Transverse colon (tissue), 4 donors: ENCODE data around the gene CDK4. TPM values are rescaled to one million over a fixed set of nuclear protein-coding genes. Genes with fewer than 3 reads are reported as not detected.

Experiments used
- DNase-seq: peaks from one replicate; pipeline ENCODE4 v3.0.0-alpha.2; 2019
- H3K27ac ChIP-seq, 4 donors: fragments of 200-600 bp; sonication (generic); 2 replicates each; pipeline ENCODE4 v1.5.1; 2016 to 2018; ENCODE audit warnings: inconsistent platforms in 4 of 4
- H3K27me3 ChIP-seq: fragments of 200-600 bp; sonication (generic); 2 replicates; pipeline ENCODE4 v1.5.1; 2017; ENCODE audit warnings: inconsistent platforms
- H3K36me3 ChIP-seq, 4 donors: fragments of 200-600 bp; sonication (generic); 2 replicates each; pipeline ENCODE4 v1.5.1; 2017 to 2019; ENCODE audit warnings: inconsistent platforms in 4 of 4
- H3K4me1 ChIP-seq, 4 donors: fragments of 200-600 bp; sonication (generic); 2 replicates each; pipeline ENCODE4 v1.5.1; 2017 to 2020; ENCODE audit warnings: inconsistent platforms in 4 of 4
- H3K4me3 ChIP-seq, 4 donors: fragments of 200-600 bp; sonication (generic); 1 replicate in 1 of 4; 2 replicates in 3 of 4; pipeline versions ENCODE4 v1.5.1 to v1.6.1; 2017 to 2019; ENCODE audit warnings: inconsistent platforms in 4 of 4
- H3K9me3 ChIP-seq, 2 donors: fragments of 200-600 bp; sonication (generic); 2 replicates each; pipeline ENCODE4 v1.5.1; 2017 to 2019; ENCODE audit warnings: inconsistent platforms in 2 of 2
- CTCF ChIP-seq, 5 experiments: fragments of 200-600 bp in 3 of 5; fragments of 450-650 bp in 2 of 5; sonication (generic) in 3 of 5; IDR thresholded peaks; 1 replicate in 2 of 5; 2 replicates in 3 of 5; pipeline ENCODE4 v1.5.1; 2016 to 2017; ENCODE audit warnings: antibody characterized with exemption in 5 of 5, inconsistent platforms in 3 of 5, mild to moderate bottlenecking in 2 of 5, moderate library complexity in 1 of 5
- EP300 ChIP-seq: sonication (generic); formaldehyde crosslinking; IDR thresholded peaks from one replicate; pipeline ENCODE4 v1.6.1; 2017; ENCODE audit warnings: antibody characterized with exemption, low read depth
- POLR2A ChIP-seq: fragments of 450-650 bp; IDR thresholded peaks from one replicate; pipeline ENCODE4 v1.6.1; 2016; ENCODE audit warnings: antibody characterized with exemption, mild to moderate bottlenecking, moderate library complexity
- POLR2AphosphoS5 ChIP-seq, 3 donors: sonication (generic); formaldehyde crosslinking; IDR thresholded peaks; one replicate each; pipeline ENCODE4 v1.6.1; 2016; ENCODE audit warnings: antibody characterized with exemption in 3 of 3
- WGBS, 2 donors: methylation state at CpG; one replicate each; pipeline ENCODE4 v1.1.5; 2018; ENCODE audit warnings: low coverage in 1 of 2; 5-methylcytosine and 5-hydroxymethylcytosine counted together
- in situ Hi-C, 4 donors: fragments of 200-750 bp; cut with MboI; loops; one replicate each; pipeline versions ENCODE4 v1.15.0 to v1.15.1; 2017; ENCODE audit warnings: low sequenced_read_pairs in 3 of 4, low pct_ligation_motif_present in 1 of 4, low pct_unique_long_range_greater_than_20kb in 1 of 4
- intact Hi-C: fragments of 100-400 bp; cut with DNase I; formaldehyde crosslinking; loops from one replicate; pipeline ENCODE4 v1.15.1; 2023; ENCODE audit warnings: low total_unique reads
- total RNA-seq, 4 donors: library from RNA; depleted of rRNA; stranded (reverse); fragments of >200 nt; gene quantifications; one replicate each; pipeline ENCODE4 v1.1.0, GENCODE V29; 2016

CDK4 gene
- total RNA-seq, 4 donors from 2014 or later = 20.9 to 194 (median 47.8) TPM

GRCh38 chr12:57770734-57771133 is 18.6 kb upstream of the CDK4 start:
- in situ Hi-C loops (no loop called here), intact Hi-C loops (no loop called here)
- no peaks in the 10 kb centered on the region for H3K36me3 ChIP-seq
- no peak overlapping the region for H3K4me3 ChIP-seq
- WGBS, 2 donors = 83% methylated on average over 4 of the region's 4 CpGs; no CpG with 5 or more reads in 1 of the 2 donors
- H3K9me3 ChIP-seq = no peaks in the 10 kb centered on the region
- peak overlapping the region in 2 of 4 donors; percentile 92 to 97 for H3K27ac ChIP-seq
- H3K27me3 ChIP-seq = peaks cover 18% of the 10 kb centered on the region
- peaks cover 11 to 37% (median 33%) of the 10 kb centered on the region in 4 donors for H3K4me1 ChIP-seq
- no peak for TF ChIP-seq POLR2A
- TF ChIP-seq CTCF (IDR thresholded peaks at IDR 0.05) = no peak
- no peak for TF ChIP-seq POLR2AphosphoS5 (IDR thresholded peaks at IDR 0.05)
- TF ChIP-seq EP300 = no peak
- DNase-seq = no peak

GRCh38 chr12:57769594-57769993 is 17.5 kb upstream of the CDK4 start:
- intact Hi-C loops = no loop called here

GRCh38 chr12:57767876-57768275 is 15.8 kb upstream of the CDK4 start:
- in situ Hi-C loops = no loop called here
- WGBS, 2 donors = 91% methylated on average over 3 of the region's 3 CpGs; no CpG with 5 or more reads in 1 of the 2 donors
- Histone ChIP-seq H3K36me3 (no peaks in the 10 kb centered on the region), H3K9me3 (no peaks in the 10 kb centered on the region), H3K27ac (no peak overlapping the region), H3K4me3 (no peak overlapping the region), H3K4me1 (peaks cover 15 to 43% (median 40%) of the 10 kb centered on the region in 4 donors), H3K27me3 (peaks cover 43% of the 10 kb centered on the region)
- TF ChIP-seq POLR2AphosphoS5 (IDR thresholded peaks at IDR 0.05) (no peak), EP300 (no peak), POLR2A (no peak), CTCF (IDR thresholded peaks at IDR 0.05) (no peak)
- intact Hi-C loops = no loop called here
- DNase-seq = no peak

More at GRCh38 chr12:57769594-57769993, 17.5 kb upstream of the CDK4 start:
- H3K36me3 ChIP-seq = no peaks in the 10 kb centered on the region
- WGBS, 2 donors = 96% methylated on average over 11 of the region's 11 CpGs; no CpG with 5 or more reads in 1 of the 2 donors
- no peak for DNase-seq
- in situ Hi-C loops = no loop called here
- no peak overlapping the region for H3K4me3 ChIP-seq
- H3K9me3 ChIP-seq = no peaks in the 10 kb centered on the region
- H3K27ac ChIP-seq = no peak overlapping the region
- TF ChIP-seq EP300 (no peak), CTCF (IDR thresholded peaks at IDR 0.05) (no peak), POLR2A (no peak), POLR2AphosphoS5 (IDR thresholded peaks at IDR 0.05) (no peak)
- peaks cover 30% of the 10 kb centered on the region for H3K27me3 ChIP-seq
- peaks cover 18 to 49% (median 44%) of the 10 kb centered on the region in 4 donors for H3K4me1 ChIP-seq

GRCh38 chr12:57767305-57767698 is 15.2 kb upstream of the CDK4 start:
- peaks cover 15 to 40% (median 39%) of the 10 kb centered on the region in 4 donors for H3K4me1 ChIP-seq
- in situ Hi-C loops (no loop called here), intact Hi-C loops (no loop called here)
- no peak overlapping the region for H3K4me3 ChIP-seq
- TF ChIP-seq POLR2AphosphoS5 (IDR thresholded peaks at IDR 0.05) = no peak
- no peak for TF ChIP-seq CTCF (IDR thresholded peaks at IDR 0.05)
- TF ChIP-seq EP300 = no peak
- no peak for TF ChIP-seq POLR2A
- peaks cover 43% of the 10 kb centered on the region for H3K27me3 ChIP-seq
- no peaks in the 10 kb centered on the region for H3K9me3 ChIP-seq
- no peak for DNase-seq
- no peaks in the 10 kb centered on the region for H3K36me3 ChIP-seq
- no peak overlapping the region for H3K27ac ChIP-seq
